Central memory CD4-positive, alpha-beta T cell (primary cell): ENCODE measurements around the gene ATG2B.
"Not testable (repeated sequence)": the region's sequence is repeated elsewhere in the genome, so short reads cannot be mapped to it uniquely, and the experiment has no call there.

Experiments
- DNase-seq: peaks from one replicate; pipeline ENCODE4 v3.0.0; 2022

ATG2B gene

GRCh38 chr14:96370528-96370927, 7.4 kb upstream of the ATG2B start:
- DNase-seq = no peak

DNA sequence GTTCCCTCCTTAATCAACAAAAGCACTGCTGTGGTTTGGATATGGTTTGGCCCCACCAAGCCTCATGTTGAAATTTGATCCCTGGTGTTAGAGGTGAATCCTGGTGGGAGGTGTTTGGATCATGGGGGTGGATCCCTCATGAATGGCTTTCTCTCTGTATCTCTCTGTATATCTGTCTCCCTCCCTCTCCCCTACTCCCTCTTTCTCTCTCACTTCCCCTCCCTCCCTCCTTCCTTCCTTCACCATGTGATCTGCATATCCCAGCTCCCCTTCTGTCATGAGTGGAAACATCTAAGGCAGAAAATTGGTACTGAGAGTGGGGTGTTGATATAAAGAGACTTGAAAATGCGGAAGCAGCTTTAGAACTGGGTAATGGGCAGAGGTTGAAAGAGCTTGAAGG, 5.4 kb upstream of the ATG2B start:
- no peak for DNase-seq

- no peak for DNase-seq
Observed at GRCh38 chr14:96364962-96365361, 1.8 kb upstream of the ATG2B start.

GRCh38 chr14:96363751-96364336, 703 bp upstream of the ATG2B start:
- peak; percentile 37 for DNase-seq

GRCh38 chr14:96362071-96362964, 823 bp downstream of the ATG2B start:
- DNase-seq = peak; percentile 74

DNA sequence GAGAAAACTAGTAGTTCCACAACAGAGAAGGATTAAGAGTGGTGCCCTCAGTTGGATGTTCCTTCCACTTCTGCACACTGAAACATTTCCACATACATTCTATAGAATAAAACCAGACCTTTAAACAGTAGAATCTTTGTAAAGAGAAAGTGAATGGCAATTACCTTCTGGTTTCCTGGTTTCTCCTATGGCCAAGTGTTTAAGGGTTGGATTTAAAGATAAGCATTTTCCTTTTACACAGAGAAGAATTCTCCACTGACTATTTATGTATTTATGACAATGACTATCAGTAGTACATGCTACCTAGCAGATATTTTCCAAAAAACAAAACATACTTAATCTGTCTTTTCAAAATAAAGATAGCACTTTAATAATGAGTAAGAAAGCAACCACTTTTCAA, 3.2 kb downstream of the ATG2B start:
- DNase-seq = no peak

DNA sequence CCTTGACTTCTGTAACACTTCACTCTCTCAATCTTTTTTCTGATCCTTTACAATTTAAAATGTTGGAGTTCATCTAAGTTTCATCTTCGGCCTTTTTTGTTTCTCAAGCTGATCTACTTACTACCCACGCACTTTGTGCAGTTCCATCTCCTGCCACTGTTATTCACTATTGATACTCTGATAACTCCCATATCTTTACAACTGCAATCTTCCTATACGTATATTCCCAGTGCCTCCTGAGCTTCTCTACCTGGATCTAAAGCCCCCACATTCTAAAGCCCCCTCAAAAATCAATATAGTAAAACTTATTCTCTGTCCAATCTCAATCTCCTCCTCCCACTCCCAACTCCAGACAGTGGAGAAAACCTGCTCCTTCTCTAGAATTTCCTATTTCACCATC, 5.9 kb downstream of the ATG2B start:
- no peak for DNase-seq

DNA sequence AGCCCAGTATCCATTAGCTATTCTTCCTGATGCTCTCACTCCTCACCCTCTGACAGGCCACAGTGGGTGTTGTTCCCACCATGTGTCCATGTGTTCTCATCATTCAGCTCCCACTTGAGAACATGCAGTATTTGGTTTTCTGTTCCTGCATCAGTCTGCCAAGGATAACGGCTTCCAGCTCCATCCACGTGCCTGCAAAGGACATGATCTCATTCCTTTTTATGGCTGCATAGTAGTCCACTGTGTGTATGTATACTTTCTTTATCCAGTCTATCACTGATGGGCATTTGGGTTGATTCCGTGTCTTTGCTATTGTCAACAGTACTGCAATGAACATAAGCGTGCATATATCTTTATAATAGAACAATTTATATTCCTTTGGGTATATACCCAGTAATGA, 8.9 kb downstream of the ATG2B start:
- DNase-seq = no peak

DNA sequence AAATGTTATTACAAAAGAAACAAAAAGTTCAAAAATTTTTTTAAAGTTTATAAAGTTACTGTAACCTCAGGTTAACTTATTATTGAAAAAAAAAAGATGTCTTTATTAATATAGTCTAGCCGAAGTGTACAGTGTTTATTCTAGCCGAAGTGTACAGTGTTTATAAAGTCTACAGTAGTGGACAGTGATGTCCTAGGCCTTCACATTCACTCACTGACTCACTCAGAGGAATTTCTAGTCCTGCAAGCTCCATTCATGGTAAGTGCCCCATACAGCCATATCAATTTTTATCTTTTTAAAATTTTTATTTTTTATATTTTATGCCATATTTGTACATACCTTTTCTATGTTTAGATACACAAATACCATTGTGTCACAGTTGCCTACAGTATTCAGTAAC, 10.4 kb downstream of the ATG2B start:
- no peak for DNase-seq

DNA sequence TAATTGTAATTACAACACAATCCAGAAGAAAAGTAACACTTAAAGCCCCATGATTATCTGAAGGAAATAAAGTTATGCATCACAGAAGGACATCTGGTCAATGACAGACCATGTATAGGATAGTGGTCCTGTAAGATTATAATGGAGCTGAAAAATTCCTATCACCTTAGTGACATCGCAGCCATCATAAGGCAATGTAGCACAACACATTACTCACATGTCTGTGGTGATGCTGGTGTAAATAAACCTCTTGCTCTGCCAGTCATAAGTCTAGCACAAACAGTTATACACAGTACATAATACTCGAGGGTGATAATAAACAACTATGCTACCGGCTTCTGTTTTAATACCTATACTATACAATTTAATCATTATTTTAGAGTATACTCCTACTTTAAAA, 11.2 kb downstream of the ATG2B start:
- no peak for DNase-seq

GRCh38 chr14:96349286-96350075, 13.7 kb downstream of the ATG2B start:
- no peak for DNase-seq

DNA sequence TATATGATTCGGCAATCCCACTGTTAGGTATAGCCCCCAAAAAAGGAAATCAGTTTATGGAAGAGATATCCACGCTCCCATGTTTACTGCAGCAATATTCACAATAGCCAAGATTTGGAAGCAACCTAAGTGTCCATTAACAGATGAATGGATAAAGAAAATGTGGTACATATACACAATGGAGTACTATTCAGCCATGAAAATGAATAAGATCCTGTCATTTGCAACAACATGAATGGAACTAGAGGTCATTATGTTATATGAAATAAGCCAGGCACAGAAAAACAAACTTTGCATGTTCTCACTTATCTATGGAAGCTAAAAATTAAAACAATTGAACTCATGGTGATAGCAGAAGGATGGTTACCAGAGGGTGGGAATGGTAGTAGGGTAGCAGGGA, 15.2 kb downstream of the ATG2B start:
- DNase-seq = not testable (repeated sequence)

DNA sequence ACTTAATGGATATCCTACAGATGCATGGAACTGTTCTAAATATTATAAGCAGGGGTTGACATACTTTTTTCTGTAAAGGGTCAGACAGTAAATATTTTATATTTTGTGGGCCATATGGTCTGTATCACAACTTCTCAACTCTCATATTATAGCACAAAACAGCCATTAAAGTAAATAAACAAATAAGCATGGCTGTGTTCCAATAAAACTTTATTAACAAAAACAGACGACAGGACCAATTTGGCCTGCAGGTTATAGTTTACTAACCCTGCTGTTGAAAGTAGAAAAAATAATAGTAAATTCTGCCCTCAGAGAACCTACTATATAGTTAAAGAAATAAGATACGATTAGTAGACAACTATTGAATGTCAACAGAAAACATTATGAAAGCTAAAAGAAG, 17.5 kb downstream of the ATG2B start:
- DNase-seq = no peak

GRCh38 chr14:96341323-96341722, 21.8 kb downstream of the ATG2B start:
- no peak for DNase-seq

GRCh38 chr14:96338551-96338950, 24.6 kb downstream of the ATG2B start:
- no peak for DNase-seq

DNA sequence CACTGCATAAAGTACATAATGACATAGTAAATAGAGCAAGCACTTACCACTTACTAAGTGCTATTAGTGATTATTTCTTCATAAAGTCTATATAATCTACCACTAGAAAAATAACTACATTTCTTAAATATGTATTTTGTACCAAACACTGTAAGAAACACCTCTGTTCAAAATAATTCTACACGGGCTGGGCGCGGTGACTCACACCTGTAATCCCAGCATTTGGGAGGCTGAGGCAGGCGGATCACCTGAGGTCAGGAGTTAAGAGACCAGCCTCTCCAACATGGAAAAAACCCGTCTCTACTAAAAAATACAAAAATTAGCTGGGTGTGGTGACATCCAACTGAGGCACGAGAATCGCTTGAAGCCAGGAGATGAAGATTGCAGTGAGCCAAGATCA, 38.9 kb downstream of the ATG2B start:
- no peak for DNase-seq

- DNase-seq = no peak
Observed at GRCh38 chr14:96320605-96321004, 42.5 kb downstream of the ATG2B start.

DNA sequence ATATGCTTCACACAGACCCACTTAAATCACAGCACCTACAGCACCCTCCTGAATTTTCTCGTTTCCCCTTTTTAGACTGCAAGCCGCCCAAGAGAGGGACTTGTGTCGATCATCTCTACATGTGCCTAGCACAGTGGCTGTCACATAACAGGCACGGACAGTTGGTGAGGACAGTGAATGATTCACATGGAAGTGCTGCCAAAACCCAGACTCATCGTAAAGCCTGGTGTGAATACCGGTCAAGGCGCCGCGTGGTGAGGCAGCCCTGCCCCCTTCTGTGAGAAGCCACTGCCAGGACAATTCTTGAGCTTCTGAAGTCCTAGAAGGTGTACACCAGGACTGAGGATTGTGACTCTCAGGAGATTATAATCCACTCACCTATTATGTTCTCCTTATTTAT, 44.3 kb downstream of the ATG2B start:
- DNase-seq = no peak

DNA sequence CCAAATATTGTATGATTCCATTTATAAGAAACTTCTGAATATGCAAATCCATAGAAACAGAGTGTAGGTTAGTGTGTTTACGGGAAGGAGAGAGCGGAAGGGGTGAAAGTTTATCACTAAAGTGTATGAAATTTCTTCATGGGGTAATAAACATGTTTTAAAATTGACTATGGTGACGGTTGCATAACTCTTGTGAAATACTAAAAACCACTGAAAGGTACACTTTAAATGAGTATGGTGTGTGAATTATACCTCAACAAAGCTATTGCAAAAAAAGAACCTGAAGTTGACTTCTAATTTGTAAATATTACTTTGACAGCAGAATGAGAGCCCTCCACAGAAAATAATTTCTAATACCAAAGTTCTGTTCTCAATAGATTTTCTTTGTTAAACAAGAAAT, 47.1 kb downstream of the ATG2B start:
- no peak for DNase-seq

DNA sequence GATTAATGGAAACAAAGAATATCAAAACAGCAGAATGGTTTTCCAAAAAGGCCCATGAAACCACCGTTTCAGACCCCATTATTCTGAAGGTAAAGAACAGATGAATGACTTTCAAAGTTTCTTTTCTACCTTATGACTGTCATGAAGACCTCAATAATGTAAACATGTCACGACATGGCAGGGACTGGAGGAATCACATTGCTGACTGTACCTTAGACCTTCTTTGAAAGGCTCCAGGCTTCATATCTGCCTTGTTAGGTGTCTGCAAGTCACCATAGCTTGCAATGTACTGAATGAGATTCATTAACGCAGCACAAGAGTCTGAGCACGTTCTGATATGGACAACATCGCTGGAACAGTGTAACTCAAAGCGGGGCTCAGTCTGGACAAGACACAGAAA, 52.2 kb downstream of the ATG2B start:
- DNase-seq = no peak

DNA sequence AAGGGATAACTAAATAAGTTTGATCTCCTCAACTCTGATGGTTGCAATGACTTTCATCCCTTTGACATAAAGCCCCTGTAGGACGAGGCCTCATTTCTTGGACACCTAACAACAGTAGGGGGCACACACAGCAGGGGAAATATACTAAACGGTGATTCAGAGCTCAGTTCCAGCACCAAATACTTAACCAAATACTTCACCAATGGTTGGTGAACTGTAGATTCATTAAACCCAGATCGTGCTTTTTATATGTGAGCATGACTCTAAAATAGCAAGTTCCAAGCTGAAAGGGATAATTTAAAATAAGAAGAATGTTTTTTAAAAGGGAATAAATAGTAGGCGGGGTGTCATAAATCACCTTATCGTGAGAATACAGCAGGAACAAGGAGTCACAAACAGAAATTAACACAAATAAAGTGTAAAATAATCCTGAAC, 53.2 kb downstream of the ATG2B start:
- no peak for DNase-seq

GRCh38 chr14:96309133-96309895, 53.8 kb downstream of the ATG2B start:
- no peak for DNase-seq

DNA sequence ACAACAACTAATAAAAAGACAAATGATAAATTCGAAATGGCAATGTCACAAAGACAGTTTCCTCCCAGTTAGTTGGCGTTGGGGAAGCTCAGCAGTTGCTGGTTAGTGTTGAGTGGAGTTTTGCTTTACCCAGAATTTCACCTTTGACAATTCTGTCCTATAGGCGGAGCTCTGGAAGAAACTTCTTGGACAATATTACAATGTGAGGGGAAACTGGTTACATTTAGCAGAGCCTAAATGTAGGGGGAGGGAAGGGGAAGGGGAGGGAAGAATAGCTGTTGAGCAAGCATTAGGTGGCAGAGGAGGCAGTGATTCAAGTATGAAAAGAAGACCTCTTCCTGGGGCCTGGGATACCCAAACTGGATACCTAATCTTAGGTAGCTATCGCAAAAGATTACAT, 55.7 kb downstream of the ATG2B start:
- no peak for DNase-seq
